HG03175 (cell line): ENCODE results near the gene TMEM59L.

Experiments
- ATAC-seq: cut with Tn5 transposase; IDR thresholded peaks from one replicate; pipeline ENCODE4 v1.9.1; 2021; ENCODE audit warnings: mild to moderate bottlenecking, moderate library complexity; ENCODE audit not compliant: unreplicated experiment

The TMEM59L gene

DNA sequence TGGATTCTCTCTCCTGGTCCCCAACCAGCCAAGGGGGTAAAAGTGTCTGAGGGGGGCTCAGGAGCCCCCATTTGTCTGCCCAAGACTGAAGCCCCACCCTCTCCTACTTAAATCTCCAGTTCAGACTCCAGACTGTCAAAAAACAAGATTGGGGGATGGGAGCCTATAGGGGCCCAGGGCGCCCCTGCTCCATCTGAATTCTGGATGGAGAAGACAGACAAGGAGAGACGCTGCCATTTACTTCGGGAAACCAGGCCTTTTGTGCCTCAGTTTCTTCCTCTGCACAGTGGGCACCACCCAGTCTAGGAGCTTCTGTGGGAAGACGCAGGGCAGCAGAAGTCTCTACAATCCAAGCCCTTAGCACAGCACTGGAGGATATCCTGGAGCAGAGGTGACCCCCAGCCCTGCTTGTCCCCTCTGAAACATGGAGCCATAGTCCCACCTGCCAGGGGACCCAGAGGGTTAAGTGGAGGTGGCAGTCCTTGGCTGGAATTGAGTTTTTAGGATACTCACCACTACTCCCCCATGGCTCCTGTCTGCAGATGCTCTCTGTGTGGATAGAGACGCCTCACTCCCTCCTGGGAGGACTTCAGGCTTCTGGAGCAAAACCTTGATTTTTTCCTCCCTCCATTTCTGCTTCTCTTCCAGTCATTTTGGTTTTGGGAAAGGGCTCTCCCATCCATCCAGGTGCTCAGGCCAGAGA lies 4.4 kb upstream of the TMEM59L start:
- no peak for ATAC-seq

GRCh38 chr19:18608805-18609716 lies 3.6 kb upstream of the TMEM59L start:
- ATAC-seq: no peak

GRCh38 chr19:18609717-18610051 lies 3.0 kb upstream of the TMEM59L start:
- no peak for ATAC-seq

- ATAC-seq: no peak
These were observed 2.5 kb upstream of the TMEM59L start for GRCh38 chr19:18610245-18610555.

- ATAC-seq: no peak
These were observed 1.9 kb upstream of the TMEM59L start for GRCh38 chr19:18610556-18611326.

DNA sequence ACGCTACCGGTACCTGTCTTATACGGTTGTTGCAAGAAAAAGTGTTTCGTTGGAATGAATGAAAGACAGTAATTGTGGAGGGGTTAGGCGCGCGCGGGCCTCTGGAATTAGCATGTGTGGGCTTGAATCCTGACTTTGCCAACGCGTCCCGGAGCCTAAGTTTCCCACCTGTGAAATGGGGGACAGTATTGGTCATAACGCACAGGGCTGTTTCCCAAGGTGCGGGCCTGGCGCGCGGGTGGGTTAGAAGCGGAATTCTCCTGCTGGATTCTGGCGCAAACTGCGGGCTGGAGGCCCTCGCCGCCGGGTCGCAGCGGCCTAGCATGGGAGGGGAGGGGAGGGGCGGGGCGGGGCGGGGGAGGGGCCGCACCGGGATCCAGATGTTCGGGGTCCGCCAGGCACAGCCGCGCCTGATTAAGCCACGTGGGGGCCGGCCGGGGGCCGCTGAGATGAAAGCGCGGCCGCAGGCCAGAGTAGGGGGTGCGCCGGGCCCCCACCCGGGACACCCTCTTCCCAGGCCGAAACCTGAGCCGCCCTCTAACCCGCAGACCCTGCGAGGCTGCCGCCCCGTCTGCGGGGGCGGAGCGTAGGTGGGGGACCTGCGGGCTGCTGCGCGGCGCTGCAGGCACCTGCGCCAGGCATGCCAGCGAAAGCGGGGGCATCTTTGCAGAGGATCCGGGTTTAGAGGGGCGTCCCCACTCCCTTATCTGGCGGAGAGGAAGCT lies 1.2 kb upstream of the TMEM59L start:
- ATAC-seq: no peak

DNA sequence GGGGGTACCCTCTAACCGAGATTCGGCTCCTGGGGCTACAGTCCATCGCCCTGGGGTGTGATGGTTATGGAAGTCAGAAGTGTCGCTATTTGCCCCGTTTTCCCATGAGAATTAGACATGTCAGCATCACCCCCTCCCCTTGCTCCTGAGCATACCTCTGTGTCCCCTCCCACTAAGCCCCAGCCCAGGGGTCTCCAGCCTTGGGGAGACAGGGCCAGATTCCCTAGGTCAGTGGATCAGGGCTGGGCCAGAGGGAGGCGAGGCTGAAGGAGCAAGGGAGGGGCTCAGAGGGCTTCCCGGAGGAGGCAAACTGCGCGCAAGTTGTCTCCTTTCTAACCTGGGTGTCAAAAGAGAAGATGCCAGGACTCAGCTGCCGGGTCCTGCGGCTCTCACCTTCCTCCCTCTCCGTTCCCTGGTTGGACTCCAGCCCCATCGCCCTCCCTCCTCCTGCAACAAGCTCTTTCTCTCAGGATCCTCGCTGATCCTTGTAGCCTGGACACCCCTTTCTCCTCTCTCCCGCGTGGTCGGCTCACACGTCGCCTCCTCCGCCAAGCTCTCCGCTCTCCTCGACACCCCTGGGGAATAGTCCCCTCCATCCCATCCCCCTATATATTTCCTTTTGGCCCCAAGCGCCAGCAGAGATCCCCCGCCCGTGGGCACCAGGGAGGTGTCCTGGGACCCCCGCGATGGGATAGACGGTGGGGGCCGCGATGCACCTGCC lies 459 bp upstream of the TMEM59L start:
- no peak for ATAC-seq

GRCh38 chr19:18613589-18614234 lies 1.0 kb downstream of the TMEM59L start:
- ATAC-seq: no peak

DNA sequence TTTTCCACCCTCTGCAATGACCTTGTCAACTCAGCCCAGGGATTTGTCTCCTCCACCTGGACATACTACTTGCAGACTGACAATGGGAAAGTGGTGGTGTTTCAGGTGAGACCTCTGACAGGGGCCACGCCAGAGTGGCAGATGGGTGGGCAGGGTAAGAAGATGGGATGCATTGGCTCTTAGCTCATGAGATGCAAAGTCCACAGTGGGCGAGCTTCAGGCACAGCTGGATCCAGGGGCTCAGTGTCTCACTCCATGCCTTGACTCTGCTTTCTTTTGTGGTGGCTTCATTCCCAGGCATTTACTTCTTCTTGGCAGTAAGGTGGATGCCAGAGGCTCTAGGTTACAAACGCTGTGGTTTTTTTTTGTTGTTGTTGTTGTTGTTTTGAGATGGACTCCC lies 3.4 kb downstream of the TMEM59L start:
- ATAC-seq: no peak

- ATAC-seq: no peak
These were observed 4.9 kb downstream of the TMEM59L start for GRCh38 chr19:18617562-18617961.

DNA sequence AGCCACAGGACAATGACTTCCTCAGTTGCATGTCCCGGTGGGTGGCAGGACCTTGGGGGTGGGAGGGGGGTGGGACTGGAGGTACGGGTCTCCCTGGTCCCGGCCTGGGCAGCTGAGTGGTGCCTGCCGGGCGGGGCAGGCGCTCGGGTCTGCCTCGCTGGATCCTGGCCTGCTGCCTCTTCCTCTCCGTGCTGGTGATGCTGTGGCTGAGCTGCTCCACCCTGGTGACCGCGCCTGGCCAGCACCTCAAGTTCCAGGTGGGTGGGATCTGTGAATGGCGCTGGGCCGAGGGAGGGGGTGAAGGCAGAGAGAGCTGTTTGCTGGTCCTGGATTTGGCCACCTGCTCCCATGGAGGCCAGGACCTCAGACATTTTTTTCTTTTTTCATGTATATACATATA lies 5.6 kb downstream of the TMEM59L start:
- ATAC-seq: no peak

GRCh38 chr19:18620311-18620710 lies 7.6 kb downstream of the TMEM59L start:
- ATAC-seq: no peak

DNA sequence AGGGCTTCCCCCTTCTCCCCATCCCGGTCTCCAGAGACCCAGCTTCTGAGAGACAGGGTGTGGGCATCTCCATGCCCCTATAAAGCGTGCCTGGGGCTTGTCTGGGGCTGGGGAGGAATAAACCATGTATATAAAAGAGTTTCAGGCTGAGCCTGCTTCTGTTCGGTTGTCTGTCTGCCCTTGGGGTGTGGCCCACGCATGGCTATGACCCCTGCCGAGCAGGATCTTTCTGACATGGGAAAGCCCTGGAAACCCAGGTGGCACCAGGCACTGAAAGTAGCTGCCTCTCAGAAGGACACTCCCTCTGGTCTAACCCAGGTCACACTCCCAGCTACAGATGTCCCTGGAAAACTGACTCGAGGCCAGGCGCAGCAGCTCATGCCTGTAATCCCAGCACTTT lies 8.2 kb downstream of the TMEM59L start:
- no peak for ATAC-seq

DNA sequence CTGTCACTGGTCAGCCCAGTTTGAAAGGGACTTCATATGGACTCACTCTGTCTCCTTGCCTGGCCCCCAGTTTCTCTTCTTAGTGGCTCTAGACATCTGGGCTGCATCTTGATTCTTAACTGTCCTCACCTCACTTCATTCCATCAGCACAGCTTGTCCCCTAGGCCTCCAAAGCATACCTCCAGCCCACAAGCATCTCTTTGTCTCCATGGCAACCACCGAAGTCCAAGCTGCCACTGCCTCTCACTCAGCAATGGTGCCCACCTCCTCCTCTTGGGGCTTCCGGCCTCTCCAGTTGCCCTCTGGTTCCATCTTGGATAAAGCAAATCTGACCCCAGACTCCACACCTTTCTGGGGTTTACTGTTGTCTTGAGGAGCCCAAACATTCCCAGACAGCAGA lies 14.2 kb downstream of the TMEM59L start:
- ATAC-seq: no peak

GRCh38 chr19:18629166-18630088 lies 16.8 kb downstream of the TMEM59L start:
- no peak for ATAC-seq

DNA sequence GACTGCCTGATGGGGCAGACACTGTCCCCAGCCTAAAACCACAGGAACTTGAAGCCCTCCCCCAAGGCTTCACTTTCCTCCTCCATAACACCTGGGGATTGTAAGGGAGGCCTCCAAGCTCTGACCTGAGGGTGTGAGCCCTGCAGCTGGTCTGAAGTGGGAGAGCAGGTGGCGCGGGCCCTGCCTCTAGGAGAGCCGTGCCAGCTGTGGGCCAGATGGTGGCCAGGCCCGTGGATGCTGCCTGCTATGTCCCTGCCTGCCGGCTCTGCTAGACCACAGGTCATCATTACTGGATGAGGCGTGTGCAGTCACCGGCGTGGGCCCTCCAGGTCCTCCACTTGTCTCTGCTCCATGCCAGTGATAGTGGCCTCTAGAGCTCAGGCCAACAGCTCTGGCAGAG lies 20.7 kb downstream of the TMEM59L start:
- ATAC-seq: no peak

DNA sequence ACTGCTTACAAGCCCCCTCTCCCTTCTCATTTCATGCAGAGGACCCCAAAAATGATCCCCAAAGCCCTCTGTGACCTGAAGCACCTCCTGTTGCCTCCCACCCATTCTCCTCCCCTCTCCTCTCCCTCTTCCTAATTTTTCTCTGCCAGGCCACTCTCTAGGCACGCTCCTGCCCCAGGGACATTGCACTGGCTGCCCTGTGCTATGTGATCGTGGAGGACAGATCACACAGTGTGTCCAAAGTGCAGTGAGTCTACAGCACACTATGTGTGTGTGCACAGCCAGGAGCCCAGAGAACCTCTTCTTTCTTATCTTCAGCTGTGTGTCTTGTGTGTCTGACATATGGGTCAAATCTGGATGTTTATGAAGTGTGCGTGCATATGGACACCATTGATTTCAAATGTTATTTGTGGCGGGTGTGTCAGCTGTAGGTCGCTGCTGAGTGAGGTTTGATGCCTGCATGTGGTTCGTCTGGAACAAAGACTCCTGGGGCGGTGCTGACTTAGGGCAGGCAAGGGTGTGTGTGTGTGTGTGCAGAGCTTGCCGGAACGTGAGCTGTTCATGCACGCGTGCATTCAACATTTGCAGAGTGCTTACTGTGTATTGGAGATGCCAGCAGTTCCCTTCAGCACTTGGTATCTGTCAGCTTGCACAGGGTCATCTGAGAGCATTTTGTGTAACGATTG lies 22.1 kb downstream of the TMEM59L start:
- ATAC-seq: no peak

- no peak for ATAC-seq
These were observed 23.1 kb downstream of the TMEM59L start for GRCh38 chr19:18635831-18636182.
